Measurements from ENCODE around the gene GSC2.

DNA sequence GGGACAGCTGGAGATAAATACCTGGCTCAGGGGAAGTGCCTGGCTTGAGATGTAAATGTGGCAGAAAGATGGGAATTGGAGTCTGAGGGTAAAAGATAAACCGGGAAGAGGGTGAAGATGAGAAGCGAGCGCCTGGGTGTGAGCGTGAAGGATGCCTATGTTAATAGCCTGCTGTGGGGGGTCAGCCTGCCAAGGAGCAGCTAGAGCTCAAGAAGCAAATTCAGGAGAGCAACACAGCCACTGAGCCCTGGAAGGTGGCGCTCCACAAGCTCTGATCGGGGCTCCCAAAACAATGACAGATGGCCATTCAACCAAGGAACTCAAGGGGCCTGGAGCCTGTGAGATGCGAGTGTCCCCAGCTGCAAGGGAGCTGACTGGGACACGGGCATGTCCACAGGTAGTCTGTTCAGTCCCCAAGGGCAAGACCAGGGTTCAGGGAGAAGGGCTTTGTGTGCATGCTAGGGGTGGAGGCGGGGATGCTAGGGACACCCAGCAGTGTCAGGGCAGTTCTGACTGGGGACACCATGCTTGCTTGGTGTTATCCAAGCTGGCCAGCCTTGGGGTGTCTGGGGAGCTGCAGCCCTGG lies 2.8 kb downstream of the GSC2 start:
- TF ChIP-seq EP300 (IDR thresholded peaks at IDR 0.05; ENCODE audit: borderline replicate concordance) = no peak
- TF ChIP-seq ZBTB7A (IDR thresholded peaks at IDR 0.05; ENCODE audit: low read depth) = no peak
- no peak for TF ChIP-seq RAD21 (IDR thresholded peaks at IDR 0.05; ENCODE audit: low read depth)
- TF ChIP-seq, protein P1, sequence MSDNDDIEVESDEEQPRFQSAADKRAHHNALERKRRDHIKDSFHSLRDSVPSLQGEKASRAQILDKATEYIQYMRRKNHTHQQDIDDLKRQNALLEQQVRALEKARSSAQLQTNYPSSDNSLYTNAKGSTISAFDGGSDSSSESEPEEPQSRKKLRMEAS (IDR thresholded peaks at IDR 0.05) = no peak
- no peak for TF ChIP-seq TEAD4 (IDR thresholded peaks at IDR 0.05)
- TF ChIP-seq CREB1 (IDR thresholded peaks at IDR 0.05; ENCODE audit: low read depth) = no peak
- TF ChIP-seq YY1 (IDR thresholded peaks at IDR 0.05; ENCODE audit: low read depth) = no peak
- no peak for TF ChIP-seq TAF1 (IDR thresholded peaks at IDR 0.05; ENCODE audit: low read depth)
